ENCODE measurements around the gene MCC.

The MCC gene

GRCh38 chr5:113147101-113147508, 341.1 kb downstream of the MCC start:
- H3K9ac ChIP-seq (ENCODE audit: low read depth, low read length): no peak overlapping the region
- no peaks in the 10 kb centered on the region for H3K36me3 ChIP-seq (ENCODE audit: insufficient read depth, low read depth, low read length)
- no peak overlapping the region for H3K4me3 ChIP-seq (ENCODE audit: low read length)
- no peak overlapping the region for H3K27ac ChIP-seq (ENCODE audit: low read length)
- H3K4me1 ChIP-seq (ENCODE audit: insufficient read depth, low read length): peaks cover 11% of the 10 kb centered on the region; the same call in 1 of the 2 replicates
- no peaks in the 10 kb centered on the region for H3K27me3 ChIP-seq (ENCODE audit: insufficient read depth, low read length)
- no peaks in the 10 kb centered on the region for H3K9me3 ChIP-seq (ENCODE audit: insufficient read depth, low read depth, low read length)

GRCh38 chr5:113145757-113146387, 342.4 kb downstream of the MCC start:
- H3K9me3 ChIP-seq (ENCODE audit: insufficient read depth, low read depth, low read length): no peaks in the 10 kb centered on the region
- H3K36me3 ChIP-seq (ENCODE audit: insufficient read depth, low read depth, low read length): peaks cover under 1% of the 10 kb centered on the region; the same call in 1 of the 2 replicates
- H3K27me3 ChIP-seq (ENCODE audit: insufficient read depth, low read length): no peaks in the 10 kb centered on the region

GRCh38 chr5:113142186-113142585, 346.1 kb downstream of the MCC start:
- H3K27ac ChIP-seq (ENCODE audit: low read length): no peak overlapping the region
- peaks cover 4% of the 10 kb centered on the region; the same call in 1 of the 2 replicates for H3K36me3 ChIP-seq (ENCODE audit: insufficient read depth, low read depth, low read length)
- no peaks in the 10 kb centered on the region for H3K27me3 ChIP-seq (ENCODE audit: insufficient read depth, low read length)
- no peak overlapping the region for H3K4me3 ChIP-seq (ENCODE audit: low read length)
- H3K9me3 ChIP-seq (ENCODE audit: insufficient read depth, low read depth, low read length): no peaks in the 10 kb centered on the region
- no peak overlapping the region for H3K9ac ChIP-seq (ENCODE audit: low read depth, low read length)
- peaks cover 9% of the 10 kb centered on the region; the same call in 1 of the 2 replicates for H3K4me1 ChIP-seq (ENCODE audit: insufficient read depth, low read length)

More at GRCh38 chr5:113145757-113146387, 342.4 kb downstream of the MCC start:
- Histone ChIP-seq H3K4me1 (ENCODE audit: insufficient read depth, low read length) (peaks cover 18% of the 10 kb centered on the region; the same call in 1 of the 2 replicates), H3K4me3 (ENCODE audit: low read length) (no peak overlapping the region), H3K27ac (ENCODE audit: low read length) (no peak overlapping the region), H3K9ac (ENCODE audit: low read depth, low read length) (no peak overlapping the region)

- Histone ChIP-seq H3K9ac (ENCODE audit: low read depth, low read length) (no peak overlapping the region), H3K27me3 (ENCODE audit: insufficient read depth, low read length) (no peaks in the 10 kb centered on the region), H3K4me3 (ENCODE audit: low read length) (no peak overlapping the region), H3K9me3 (ENCODE audit: insufficient read depth, low read depth, low read length) (no peaks in the 10 kb centered on the region), H3K4me1 (ENCODE audit: insufficient read depth, low read length) (peaks cover 7% of the 10 kb centered on the region; the same call in 1 of the 2 replicates), H3K36me3 (ENCODE audit: insufficient read depth, low read depth, low read length) (peaks cover 4% of the 10 kb centered on the region; the same call in 1 of the 2 replicates), H3K27ac (ENCODE audit: low read length) (no peak overlapping the region)
Observed at GRCh38 chr5:113140837-113141671, 347.2 kb downstream of the MCC start.

- Histone ChIP-seq H3K4me3 (ENCODE audit: low read length) (no peak overlapping the region), H3K27me3 (ENCODE audit: insufficient read depth, low read length) (no peaks in the 10 kb centered on the region), H3K27ac (ENCODE audit: low read length) (no peak overlapping the region), H3K36me3 (ENCODE audit: insufficient read depth, low read depth, low read length) (no peaks in the 10 kb centered on the region), H3K9me3 (ENCODE audit: insufficient read depth, low read depth, low read length) (no peaks in the 10 kb centered on the region), H3K9ac (ENCODE audit: low read depth, low read length) (no peak overlapping the region), H3K4me1 (ENCODE audit: insufficient read depth, low read length) (peaks cover 4% of the 10 kb centered on the region; the same call in 1 of the 2 replicates)
Observed at GRCh38 chr5:113133211-113133975, 354.9 kb downstream of the MCC start.

GRCh38 chr5:113132564-113132963, 355.7 kb downstream of the MCC start:
- Histone ChIP-seq H3K36me3 (ENCODE audit: insufficient read depth, low read depth, low read length) (no peaks in the 10 kb centered on the region), H3K27me3 (ENCODE audit: insufficient read depth, low read length) (no peaks in the 10 kb centered on the region)

GRCh38 chr5:113128641-113129330, 359.5 kb downstream of the MCC start:
- H3K9me3 ChIP-seq (ENCODE audit: insufficient read depth, low read depth, low read length): 0 out of 2 replicates have a peak, but pooled peaks cover 2% of the 10 kb centered on the region
- no peaks in the 10 kb centered on the region for H3K27me3 ChIP-seq (ENCODE audit: insufficient read depth, low read length)
- H3K4me3 ChIP-seq (ENCODE audit: low read length): no peak overlapping the region
- H3K27ac ChIP-seq (ENCODE audit: low read length): no peak overlapping the region
- H3K9ac ChIP-seq (ENCODE audit: low read depth, low read length): no peak overlapping the region
- H3K4me1 ChIP-seq (ENCODE audit: insufficient read depth, low read length): peaks cover 27% of the 10 kb centered on the region
- no peaks in the 10 kb centered on the region for H3K36me3 ChIP-seq (ENCODE audit: insufficient read depth, low read depth, low read length)

More at GRCh38 chr5:113132564-113132963, 355.7 kb downstream of the MCC start:
- Histone ChIP-seq H3K9me3 (ENCODE audit: insufficient read depth, low read depth, low read length) (no peaks in the 10 kb centered on the region), H3K9ac (ENCODE audit: low read depth, low read length) (no peak overlapping the region), H3K4me1 (ENCODE audit: insufficient read depth, low read length) (peaks cover 8% of the 10 kb centered on the region), H3K27ac (ENCODE audit: low read length) (no peak overlapping the region), H3K4me3 (ENCODE audit: low read length) (no peak overlapping the region)

GRCh38 chr5:113128082-113128481, 360.2 kb downstream of the MCC start:
- H3K4me1 ChIP-seq (ENCODE audit: insufficient read depth, low read length): peaks cover 27% of the 10 kb centered on the region
- no peak overlapping the region for H3K9ac ChIP-seq (ENCODE audit: low read depth, low read length)
- no peaks in the 10 kb centered on the region for H3K36me3 ChIP-seq (ENCODE audit: insufficient read depth, low read depth, low read length)
- H3K27ac ChIP-seq (ENCODE audit: low read length): no peak overlapping the region
- 0 out of 2 replicates have a peak, but pooled peaks cover 2% of the 10 kb centered on the region for H3K9me3 ChIP-seq (ENCODE audit: insufficient read depth, low read depth, low read length)
- no peak overlapping the region for H3K4me3 ChIP-seq (ENCODE audit: low read length)
- H3K27me3 ChIP-seq (ENCODE audit: insufficient read depth, low read length): no peaks in the 10 kb centered on the region

- Histone ChIP-seq H3K4me1 (ENCODE audit: insufficient read depth, low read length) (peaks cover 27% of the 10 kb centered on the region), H3K4me3 (ENCODE audit: low read length) (no peak overlapping the region), H3K9ac (ENCODE audit: low read depth, low read length) (no peak overlapping the region), H3K27me3 (ENCODE audit: insufficient read depth, low read length) (no peaks in the 10 kb centered on the region), H3K36me3 (ENCODE audit: insufficient read depth, low read depth, low read length) (no peaks in the 10 kb centered on the region), H3K9me3 (ENCODE audit: insufficient read depth, low read depth, low read length) (0 out of 2 replicates have a peak, but pooled peaks cover 2% of the 10 kb centered on the region), H3K27ac (ENCODE audit: low read length) (no peak overlapping the region)
Observed at GRCh38 chr5:113127021-113127420, 361.2 kb downstream of the MCC start.

GRCh38 chr5:113125371-113125770, 362.9 kb downstream of the MCC start:
- Histone ChIP-seq H3K27me3 (ENCODE audit: insufficient read depth, low read length) (no peaks in the 10 kb centered on the region), H3K4me1 (ENCODE audit: insufficient read depth, low read length) (peaks cover 27% of the 10 kb centered on the region), H3K9me3 (ENCODE audit: insufficient read depth, low read depth, low read length) (0 out of 2 replicates have a peak, but pooled peaks cover 2% of the 10 kb centered on the region), H3K36me3 (ENCODE audit: insufficient read depth, low read depth, low read length) (no peaks in the 10 kb centered on the region), H3K4me3 (ENCODE audit: low read length) (no peak overlapping the region), H3K9ac (ENCODE audit: low read depth, low read length) (no peak overlapping the region), H3K27ac (ENCODE audit: low read length) (no peak overlapping the region)

- no peaks in the 10 kb centered on the region for H3K27me3 ChIP-seq (ENCODE audit: insufficient read depth, low read length)
- no peaks in the 10 kb centered on the region for H3K36me3 ChIP-seq (ENCODE audit: insufficient read depth, low read depth, low read length)
- H3K9me3 ChIP-seq (ENCODE audit: insufficient read depth, low read depth, low read length): 0 out of 2 replicates have a peak, but pooled peaks cover 2% of the 10 kb centered on the region
- H3K9ac ChIP-seq (ENCODE audit: low read depth, low read length): no peak overlapping the region
- H3K27ac ChIP-seq (ENCODE audit: low read length): no peak overlapping the region
- peaks cover 27% of the 10 kb centered on the region for H3K4me1 ChIP-seq (ENCODE audit: insufficient read depth, low read length)
- H3K4me3 ChIP-seq (ENCODE audit: low read length): no peak overlapping the region
Observed at GRCh38 chr5:113124914-113125313, 363.3 kb downstream of the MCC start.
